K562 (cell line): Measurements from ENCODE around the gene SMIM13.

Experiments used
- CREB1 ChIP-seq, 2 experiments: sonication (generic) in 1 of 2; formaldehyde crosslinking in 1 of 2; IDR thresholded peaks; 2 replicates each; pipeline versions ENCODE4 v1.6.1 to v1.8.0; 2012 to 2022; ENCODE audit warnings: inconsistent platforms in 1 of 2, mild to moderate bottlenecking in 1 of 2, missing genetic modification reagents in 1 of 2, moderate library complexity in 1 of 2
- EZH2 ChIP-seq: IDR thresholded peaks from 2 replicates; pipeline ENCODE4 v1.6.1; 2012; ENCODE audit warnings: low read depth, mild to moderate bottlenecking, inconsistent platforms, low read length, borderline replicate concordance
- HNRNPK ChIP-seq: fragments of 200-400 bp; formaldehyde crosslinking; IDR thresholded peaks from one replicate; pipeline ENCODE4 v1.6.1; 2018; ENCODE audit warnings: mild to moderate bottlenecking, low read depth, low read length; ENCODE audit not compliant: poor library complexity, severe bottlenecking
- KLF6 ChIP-seq: fragments of 250-450 bp; sonication (Bioruptor Pico); IDR thresholded peaks from 2 replicates; pipeline ENCODE4 v1.4.0; 2020; ENCODE audit warnings: mild to moderate bottlenecking, moderate library complexity, borderline replicate concordance
- MAFK ChIP-seq: IDR thresholded peaks from 2 replicates; pipeline ENCODE4 v1.6.1; 2011; ENCODE audit warnings: low read length, improper control_type of control experiment
- NCOR1 ChIP-seq: fragments of 450-650 bp; IDR thresholded peaks from 2 replicates; pipeline ENCODE4 v1.6.1; 2016; ENCODE audit warnings: mild to moderate bottlenecking, moderate library complexity
- NFATC3 ChIP-seq: fragments of 450-650 bp; IDR thresholded peaks from 2 replicates; pipeline ENCODE4 v1.6.1; 2017; ENCODE audit warnings: mild to moderate bottlenecking
- SP2 ChIP-seq: IDR thresholded peaks from 2 replicates; pipeline ENCODE4 v1.6.1; 2011; ENCODE audit warnings: mild to moderate bottlenecking, low read depth, low read length, moderate library complexity; ENCODE audit not compliant: poor library complexity, severe bottlenecking; ENCODE audit errors: extremely low read depth
- TCF7L2 ChIP-seq: fragments of 150-350 bp; IDR thresholded peaks from 2 replicates; pipeline ENCODE4 v1.6.1; 2016; ENCODE audit warnings: low read depth, mild to moderate bottlenecking, low read length, moderate library complexity
- ZNF41 ChIP-seq: fragments of 250-450 bp; sonication (Bioruptor Pico); conservative IDR thresholded peaks from 2 replicates; pipeline ENCODE4 v1.4.0; 2020; ENCODE audit warnings: mild to moderate bottlenecking
- TF ChIP-seq, protein P1 (sequence below): fragments of 250-450 bp; sonication (Bioruptor Pico); IDR thresholded peaks from 2 replicates; pipeline ENCODE4 v1.8.0; 2021; ENCODE audit warnings: moderate library complexity, mild to moderate bottlenecking, inconsistent platforms
- TF ChIP-seq, protein P2 (sequence below), 2 experiments: fragments of 450-650 bp; formaldehyde crosslinking in 1 of 2; IDR thresholded peaks; 2 replicates each; pipeline versions ENCODE4 v1.4.0 to v1.6.1; 2014 to 2020; ENCODE audit warnings: mild to moderate bottlenecking in 2 of 2, borderline replicate concordance in 1 of 2, low read depth in 1 of 2
- TF ChIP-seq, protein P3 (sequence below): sonication (generic); formaldehyde crosslinking; IDR thresholded peaks from 2 replicates; pipeline ENCODE4 v1.8.0; 2022; ENCODE audit warnings: mild to moderate bottlenecking, missing genetic modification reagents

DNA sequence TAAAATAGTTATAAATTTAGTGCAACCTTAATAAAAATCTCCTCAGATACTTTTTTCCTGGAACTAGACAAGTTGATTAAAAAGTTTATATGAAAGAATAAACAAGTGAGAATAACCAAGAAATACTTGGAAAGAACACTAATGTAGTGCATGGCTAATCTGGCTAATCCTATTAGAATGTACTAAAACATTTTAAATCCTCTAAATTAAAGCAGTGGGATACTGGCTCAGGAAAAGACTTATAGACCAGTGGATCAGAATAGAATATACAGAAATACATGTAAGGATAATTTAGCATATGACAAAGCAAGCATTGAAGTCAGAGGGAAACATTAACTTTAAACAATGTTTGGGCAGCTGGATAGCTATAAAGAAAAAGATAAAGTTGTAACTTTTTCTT lies 58.9 kb downstream of the SMIM13 start:
- TF ChIP-seq HNRNPK (no peak), NFATC3 (no peak), MAFK (no peak), NCOR1 (no peak), SP2 (no peak), ZNF41 (CRISPR knock-in tag) (no peak), TCF7L2 (no peak), CREB1 (IDR thresholded peaks at IDR 0.05) (no peak), CREB1 (CRISPR knock-in tag; IDR thresholded peaks at IDR 0.05) (no peak), EZH2 (no peak), KLF6 (CRISPR knock-in tag) (no peak)
- TF ChIP-seq, protein P1, sequence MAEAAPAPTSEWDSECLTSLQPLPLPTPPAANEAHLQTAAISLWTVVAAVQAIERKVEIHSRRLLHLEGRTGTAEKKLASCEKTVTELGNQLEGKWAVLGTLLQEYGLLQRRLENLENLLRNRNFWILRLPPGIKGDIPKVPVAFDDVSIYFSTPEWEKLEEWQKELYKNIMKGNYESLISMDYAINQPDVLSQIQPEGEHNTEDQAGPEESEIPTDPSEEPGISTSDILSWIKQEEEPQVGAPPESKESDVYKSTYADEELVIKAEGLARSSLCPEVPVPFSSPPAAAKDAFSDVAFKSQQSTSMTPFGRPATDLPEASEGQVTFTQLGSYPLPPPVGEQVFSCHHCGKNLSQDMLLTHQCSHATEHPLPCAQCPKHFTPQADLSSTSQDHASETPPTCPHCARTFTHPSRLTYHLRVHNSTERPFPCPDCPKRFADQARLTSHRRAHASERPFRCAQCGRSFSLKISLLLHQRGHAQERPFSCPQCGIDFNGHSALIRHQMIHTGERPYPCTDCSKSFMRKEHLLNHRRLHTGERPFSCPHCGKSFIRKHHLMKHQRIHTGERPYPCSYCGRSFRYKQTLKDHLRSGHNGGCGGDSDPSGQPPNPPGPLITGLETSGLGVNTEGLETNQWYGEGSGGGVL (CRISPR knock-in tag), result no peak
- TF ChIP-seq, protein P2, sequence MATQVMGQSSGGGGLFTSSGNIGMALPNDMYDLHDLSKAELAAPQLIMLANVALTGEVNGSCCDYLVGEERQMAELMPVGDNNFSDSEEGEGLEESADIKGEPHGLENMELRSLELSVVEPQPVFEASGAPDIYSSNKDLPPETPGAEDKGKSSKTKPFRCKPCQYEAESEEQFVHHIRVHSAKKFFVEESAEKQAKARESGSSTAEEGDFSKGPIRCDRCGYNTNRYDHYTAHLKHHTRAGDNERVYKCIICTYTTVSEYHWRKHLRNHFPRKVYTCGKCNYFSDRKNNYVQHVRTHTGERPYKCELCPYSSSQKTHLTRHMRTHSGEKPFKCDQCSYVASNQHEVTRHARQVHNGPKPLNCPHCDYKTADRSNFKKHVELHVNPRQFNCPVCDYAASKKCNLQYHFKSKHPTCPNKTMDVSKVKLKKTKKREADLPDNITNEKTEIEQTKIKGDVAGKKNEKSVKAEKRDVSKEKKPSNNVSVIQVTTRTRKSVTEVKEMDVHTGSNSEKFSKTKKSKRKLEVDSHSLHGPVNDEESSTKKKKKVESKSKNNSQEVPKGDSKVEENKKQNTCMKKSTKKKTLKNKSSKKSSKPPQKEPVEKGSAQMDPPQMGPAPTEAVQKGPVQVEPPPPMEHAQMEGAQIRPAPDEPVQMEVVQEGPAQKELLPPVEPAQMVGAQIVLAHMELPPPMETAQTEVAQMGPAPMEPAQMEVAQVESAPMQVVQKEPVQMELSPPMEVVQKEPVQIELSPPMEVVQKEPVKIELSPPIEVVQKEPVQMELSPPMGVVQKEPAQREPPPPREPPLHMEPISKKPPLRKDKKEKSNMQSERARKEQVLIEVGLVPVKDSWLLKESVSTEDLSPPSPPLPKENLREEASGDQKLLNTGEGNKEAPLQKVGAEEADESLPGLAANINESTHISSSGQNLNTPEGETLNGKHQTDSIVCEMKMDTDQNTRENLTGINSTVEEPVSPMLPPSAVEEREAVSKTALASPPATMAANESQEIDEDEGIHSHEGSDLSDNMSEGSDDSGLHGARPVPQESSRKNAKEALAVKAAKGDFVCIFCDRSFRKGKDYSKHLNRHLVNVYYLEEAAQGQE (IDR thresholded peaks at IDR 0.05; ENCODE audit: borderline replicate concordance), result no peak
- TF ChIP-seq, protein P2 (CRISPR knock-in tag; IDR thresholded peaks at IDR 0.05; ENCODE audit: low read depth), result no peak
- TF ChIP-seq, protein P3, sequence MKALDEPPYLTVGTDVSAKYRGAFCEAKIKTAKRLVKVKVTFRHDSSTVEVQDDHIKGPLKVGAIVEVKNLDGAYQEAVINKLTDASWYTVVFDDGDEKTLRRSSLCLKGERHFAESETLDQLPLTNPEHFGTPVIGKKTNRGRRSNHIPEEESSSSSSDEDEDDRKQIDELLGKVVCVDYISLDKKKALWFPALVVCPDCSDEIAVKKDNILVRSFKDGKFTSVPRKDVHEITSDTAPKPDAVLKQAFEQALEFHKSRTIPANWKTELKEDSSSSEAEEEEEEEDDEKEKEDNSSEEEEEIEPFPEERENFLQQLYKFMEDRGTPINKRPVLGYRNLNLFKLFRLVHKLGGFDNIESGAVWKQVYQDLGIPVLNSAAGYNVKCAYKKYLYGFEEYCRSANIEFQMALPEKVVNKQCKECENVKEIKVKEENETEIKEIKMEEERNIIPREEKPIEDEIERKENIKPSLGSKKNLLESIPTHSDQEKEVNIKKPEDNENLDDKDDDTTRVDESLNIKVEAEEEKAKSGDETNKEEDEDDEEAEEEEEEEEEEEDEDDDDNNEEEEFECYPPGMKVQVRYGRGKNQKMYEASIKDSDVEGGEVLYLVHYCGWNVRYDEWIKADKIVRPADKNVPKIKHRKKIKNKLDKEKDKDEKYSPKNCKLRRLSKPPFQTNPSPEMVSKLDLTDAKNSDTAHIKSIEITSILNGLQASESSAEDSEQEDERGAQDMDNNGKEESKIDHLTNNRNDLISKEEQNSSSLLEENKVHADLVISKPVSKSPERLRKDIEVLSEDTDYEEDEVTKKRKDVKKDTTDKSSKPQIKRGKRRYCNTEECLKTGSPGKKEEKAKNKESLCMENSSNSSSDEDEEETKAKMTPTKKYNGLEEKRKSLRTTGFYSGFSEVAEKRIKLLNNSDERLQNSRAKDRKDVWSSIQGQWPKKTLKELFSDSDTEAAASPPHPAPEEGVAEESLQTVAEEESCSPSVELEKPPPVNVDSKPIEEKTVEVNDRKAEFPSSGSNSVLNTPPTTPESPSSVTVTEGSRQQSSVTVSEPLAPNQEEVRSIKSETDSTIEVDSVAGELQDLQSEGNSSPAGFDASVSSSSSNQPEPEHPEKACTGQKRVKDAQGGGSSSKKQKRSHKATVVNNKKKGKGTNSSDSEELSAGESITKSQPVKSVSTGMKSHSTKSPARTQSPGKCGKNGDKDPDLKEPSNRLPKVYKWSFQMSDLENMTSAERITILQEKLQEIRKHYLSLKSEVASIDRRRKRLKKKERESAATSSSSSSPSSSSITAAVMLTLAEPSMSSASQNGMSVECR (CRISPR knock-in tag), result no peak
